K562 (cell line): ENCODE results near the gene INPPL1. TPM values are rescaled to one million over a fixed set of nuclear protein-coding genes. Genes with fewer than 3 reads are reported as not detected.

Experiments used
- ARID2 ChIP-seq: fragments of 450-650 bp; IDR thresholded peaks from 2 replicates; pipeline ENCODE4 v1.6.1; 2017; ENCODE audit warnings: antibody characterized with exemption, mild to moderate bottlenecking
- BCL6 ChIP-seq: fragments of 250-450 bp; sonication (Bioruptor Pico); IDR thresholded peaks from 2 replicates; pipeline ENCODE4 v1.4.0; 2020
- ETV5 ChIP-seq: sonication (generic); formaldehyde crosslinking; IDR thresholded peaks from 2 replicates; pipeline ENCODE4 v1.4.0; 2020; ENCODE audit warnings: low read depth, mild to moderate bottlenecking, missing genetic modification reagents
- EZH2 ChIP-seq: IDR thresholded peaks from 2 replicates; pipeline ENCODE4 v1.6.1; 2012; ENCODE audit warnings: low read depth, mild to moderate bottlenecking, inconsistent platforms, low read length, borderline replicate concordance
- FOSL1 ChIP-seq: fragments of 200-800 bp; sonication (Bioruptor generic); conservative IDR thresholded peaks from 2 replicates; pipeline ENCODE4 v1.6.1; 2016; ENCODE audit warnings: missing genetic modification characterization, missing compliant biosample characterization
- HDAC2 ChIP-seq: fragments of 450-650 bp; IDR thresholded peaks from 2 replicates; pipeline ENCODE4 v1.6.1; 2016; ENCODE audit warnings: mild to moderate bottlenecking
- HNRNPH1 ChIP-seq: fragments of 200-400 bp; formaldehyde crosslinking; optimal IDR thresholded peaks from 2 replicates; pipeline ENCODE3; 2017; ENCODE audit warnings: low read depth, mild to moderate bottlenecking, low read length, moderate library complexity
- JUND ChIP-seq, 2 experiments: IDR thresholded peaks; 2 replicates in 1 of 2; 3 replicates in 1 of 2; pipeline ENCODE4 v1.6.1; 2011; ENCODE audit warnings: borderline replicate concordance in 2 of 2, low read depth in 2 of 2, low read length in 2 of 2, improper control_type of control experiment in 1 of 2, missing biosample characterization in 1 of 2, missing genetic modification characterization in 1 of 2, missing genetic modification reagents in 1 of 2
- POLR2AphosphoS5 ChIP-seq: IDR thresholded peaks from 2 replicates; pipeline ENCODE4 v1.6.1; 2011; ENCODE audit warnings: mild to moderate bottlenecking, low read depth, low read length, moderate library complexity; ENCODE audit not compliant: control insufficient read depth, insufficient read depth
- TCF3 ChIP-seq: sonication (generic); formaldehyde crosslinking; IDR thresholded peaks from 2 replicates; pipeline ENCODE4 v1.4.0; 2020; ENCODE audit warnings: mild to moderate bottlenecking, missing genetic modification reagents
- TCF7 ChIP-seq: sonication (generic); IDR thresholded peaks from 2 replicates; pipeline ENCODE4 v1.6.1; 2016; ENCODE audit warnings: antibody characterized with exemption, borderline replicate concordance
- THAP12 ChIP-seq: fragments of 250-450 bp; sonication (Bioruptor Pico); IDR thresholded peaks from 2 replicates; pipeline ENCODE4 v1.9.0; 2021; ENCODE audit warnings: mild to moderate bottlenecking, inconsistent platforms
- ZBTB17 ChIP-seq: fragments of 450-650 bp; formaldehyde crosslinking; IDR thresholded peaks from 2 replicates; pipeline ENCODE4 v1.4.0; 2020; ENCODE audit warnings: mild to moderate bottlenecking
- ZFX ChIP-seq: sonication (generic); formaldehyde crosslinking; IDR thresholded peaks from 2 replicates; pipeline ENCODE4 v1.8.0; 2022; ENCODE audit warnings: mild to moderate bottlenecking, missing genetic modification reagents, moderate library complexity
- ZNF76 ChIP-seq: fragments of 250-450 bp; sonication (Bioruptor Pico); IDR thresholded peaks from 2 replicates; pipeline ENCODE4 v1.4.0; 2020; ENCODE audit warnings: mild to moderate bottlenecking, moderate library complexity, borderline replicate concordance
- ZNF780A ChIP-seq: fragments of 250-450 bp; sonication (Bioruptor Pico); IDR thresholded peaks from 2 replicates; pipeline ENCODE4 v1.5.0; 2021; ENCODE audit warnings: mild to moderate bottlenecking
- polyA plus RNA-seq, 8 experiments: library from polyadenylated mRNA; depleted of rRNA in 4 of 8; stranded (reverse) in 5 of 8; unstranded in 3 of 8; fragments of >200 nt; fragmentation: Nextera tagmentation in 2 of 8; fragmentation: Illumina TruSeq in 1 of 8; extraction: Ambion mirVana in 2 of 8; extraction: Trizol in 1 of 8; gene quantifications; 2 replicates each; pipeline versions ENCODE4 v1.2.1 to v1.2.3, GENCODE V29; 2011 to 2014; ENCODE audit warnings: inconsistent platforms in 1 of 8, missing spikeins in 1 of 8
- total RNA-seq, 7 experiments: library from RNA; depleted of rRNA in 6 of 7; stranded (reverse); fragments of >200 nt in 6 of 7; fragmentation: Illumina TruSeq in 2 of 7; extraction: Trizol in 2 of 7; gene quantifications; 2 replicates each; pipeline versions ENCODE4 v1.2.1 to v1.2.3, GENCODE V29; 2011 to 2021; ENCODE audit warnings: low replicate concordance in 1 of 7
- TF ChIP-seq, protein P1 (sequence below): fragments of 450-650 bp; IDR thresholded peaks from 2 replicates; pipeline ENCODE4 v1.6.1; 2016; ENCODE audit warnings: low read depth, mild to moderate bottlenecking, moderate library complexity
- TF ChIP-seq, protein P2 (sequence below), 2 experiments: fragments of 450-650 bp; IDR thresholded peaks; 2 replicates each; pipeline ENCODE4 v1.6.1; 2018; ENCODE audit warnings: mild to moderate bottlenecking in 2 of 2, low read depth in 1 of 2; ENCODE audit not compliant: partially characterized antibody in 2 of 2
- TF ChIP-seq, protein P3 (sequence below), 3 experiments: IDR thresholded peaks in 2 of 3; conservative IDR thresholded peaks in 1 of 3; 2 replicates each; pipeline ENCODE4 v1.5.1; 2011 to 2012; ENCODE audit warnings: low read length in 3 of 3, mild to moderate bottlenecking in 3 of 3, control low read depth in 2 of 3, improper control_type of control experiment in 1 of 3, inconsistent platforms in 1 of 3, low read depth in 1 of 3, mixed read lengths in 1 of 3, moderate library complexity in 1 of 3; ENCODE audit not compliant: insufficient read depth in 2 of 3

Gene INPPL1
- total and polyA plus RNA-seq, 9 of the 15 experiments (the other 6 are each of a cell fraction or from before 2014, with no cell fraction given), result 0.55 to 137 (median 61.6) TPM

DNA sequence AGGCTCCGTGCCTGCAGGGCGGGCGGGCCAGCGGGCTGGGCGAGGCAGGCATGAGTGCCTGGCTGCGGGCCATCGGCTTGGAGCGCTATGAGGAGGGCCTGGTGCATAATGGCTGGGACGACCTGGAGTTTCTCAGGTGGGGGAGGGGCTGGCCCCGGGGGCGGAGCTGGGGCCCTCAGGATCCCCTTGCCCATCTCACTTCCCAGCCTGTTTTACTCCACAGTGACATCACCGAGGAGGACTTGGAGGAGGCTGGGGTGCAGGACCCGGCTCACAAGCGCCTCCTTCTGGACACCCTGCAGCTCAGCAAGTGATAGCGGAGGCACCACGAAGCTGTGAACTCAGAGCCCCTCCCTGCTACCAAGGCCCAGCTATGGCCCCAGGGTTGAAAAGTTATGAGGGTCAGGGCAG, 13.5 kb downstream of the INPPL1 start (continued):
- TF ChIP-seq, protein P1, sequence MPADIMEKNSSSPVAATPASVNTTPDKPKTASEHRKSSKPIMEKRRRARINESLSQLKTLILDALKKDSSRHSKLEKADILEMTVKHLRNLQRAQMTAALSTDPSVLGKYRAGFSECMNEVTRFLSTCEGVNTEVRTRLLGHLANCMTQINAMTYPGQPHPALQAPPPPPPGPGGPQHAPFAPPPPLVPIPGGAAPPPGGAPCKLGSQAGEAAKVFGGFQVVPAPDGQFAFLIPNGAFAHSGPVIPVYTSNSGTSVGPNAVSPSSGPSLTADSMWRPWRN, result no peak
- TF ChIP-seq THAP12 (CRISPR knock-in tag) (no peak), BCL6 (CRISPR knock-in tag) (no peak), ZNF780A (CRISPR knock-in tag) (no peak), ZNF76 (CRISPR knock-in tag) (no peak), FOSL1 (no peak), ZFX (CRISPR knock-in tag) (no peak), HDAC2 (no peak), ZBTB17 (CRISPR knock-in tag) (no peak), JUND (IDR thresholded peaks at IDR 0.05; ENCODE audit: borderline replicate concordance, low read depth, low read length) (peak; percentile 69), JUND (tag; IDR thresholded peaks at IDR 0.05; ENCODE audit: borderline replicate concordance, low read depth, low read length) (peak; percentile 23; the same call in 1 of the 3 replicates), TCF3 (CRISPR knock-in tag) (no peak), ETV5 (CRISPR knock-in tag) (no peak), ARID2 (no peak), HNRNPH1 (no peak), POLR2AphosphoS5 (no peak), TCF7 (no peak), EZH2 (no peak)
- TF ChIP-seq, protein P2, sequence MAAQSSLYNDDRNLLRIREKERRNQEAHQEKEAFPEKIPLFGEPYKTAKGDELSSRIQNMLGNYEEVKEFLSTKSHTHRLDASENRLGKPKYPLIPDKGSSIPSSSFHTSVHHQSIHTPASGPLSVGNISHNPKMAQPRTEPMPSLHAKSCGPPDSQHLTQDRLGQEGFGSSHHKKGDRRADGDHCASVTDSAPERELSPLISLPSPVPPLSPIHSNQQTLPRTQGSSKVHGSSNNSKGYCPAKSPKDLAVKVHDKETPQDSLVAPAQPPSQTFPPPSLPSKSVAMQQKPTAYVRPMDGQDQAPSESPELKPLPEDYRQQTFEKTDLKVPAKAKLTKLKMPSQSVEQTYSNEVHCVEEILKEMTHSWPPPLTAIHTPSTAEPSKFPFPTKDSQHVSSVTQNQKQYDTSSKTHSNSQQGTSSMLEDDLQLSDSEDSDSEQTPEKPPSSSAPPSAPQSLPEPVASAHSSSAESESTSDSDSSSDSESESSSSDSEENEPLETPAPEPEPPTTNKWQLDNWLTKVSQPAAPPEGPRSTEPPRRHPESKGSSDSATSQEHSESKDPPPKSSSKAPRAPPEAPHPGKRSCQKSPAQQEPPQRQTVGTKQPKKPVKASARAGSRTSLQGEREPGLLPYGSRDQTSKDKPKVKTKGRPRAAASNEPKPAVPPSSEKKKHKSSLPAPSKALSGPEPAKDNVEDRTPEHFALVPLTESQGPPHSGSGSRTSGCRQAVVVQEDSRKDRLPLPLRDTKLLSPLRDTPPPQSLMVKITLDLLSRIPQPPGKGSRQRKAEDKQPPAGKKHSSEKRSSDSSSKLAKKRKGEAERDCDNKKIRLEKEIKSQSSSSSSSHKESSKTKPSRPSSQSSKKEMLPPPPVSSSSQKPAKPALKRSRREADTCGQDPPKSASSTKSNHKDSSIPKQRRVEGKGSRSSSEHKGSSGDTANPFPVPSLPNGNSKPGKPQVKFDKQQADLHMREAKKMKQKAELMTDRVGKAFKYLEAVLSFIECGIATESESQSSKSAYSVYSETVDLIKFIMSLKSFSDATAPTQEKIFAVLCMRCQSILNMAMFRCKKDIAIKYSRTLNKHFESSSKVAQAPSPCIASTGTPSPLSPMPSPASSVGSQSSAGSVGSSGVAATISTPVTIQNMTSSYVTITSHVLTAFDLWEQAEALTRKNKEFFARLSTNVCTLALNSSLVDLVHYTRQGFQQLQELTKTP (IDR thresholded peaks at IDR 0.05; ENCODE audit: low read depth in 1 of 2, partially characterized antibody in 2 of 2), result peak in 1 of 2 experiments; percentile 26
- TF ChIP-seq, protein P3, sequence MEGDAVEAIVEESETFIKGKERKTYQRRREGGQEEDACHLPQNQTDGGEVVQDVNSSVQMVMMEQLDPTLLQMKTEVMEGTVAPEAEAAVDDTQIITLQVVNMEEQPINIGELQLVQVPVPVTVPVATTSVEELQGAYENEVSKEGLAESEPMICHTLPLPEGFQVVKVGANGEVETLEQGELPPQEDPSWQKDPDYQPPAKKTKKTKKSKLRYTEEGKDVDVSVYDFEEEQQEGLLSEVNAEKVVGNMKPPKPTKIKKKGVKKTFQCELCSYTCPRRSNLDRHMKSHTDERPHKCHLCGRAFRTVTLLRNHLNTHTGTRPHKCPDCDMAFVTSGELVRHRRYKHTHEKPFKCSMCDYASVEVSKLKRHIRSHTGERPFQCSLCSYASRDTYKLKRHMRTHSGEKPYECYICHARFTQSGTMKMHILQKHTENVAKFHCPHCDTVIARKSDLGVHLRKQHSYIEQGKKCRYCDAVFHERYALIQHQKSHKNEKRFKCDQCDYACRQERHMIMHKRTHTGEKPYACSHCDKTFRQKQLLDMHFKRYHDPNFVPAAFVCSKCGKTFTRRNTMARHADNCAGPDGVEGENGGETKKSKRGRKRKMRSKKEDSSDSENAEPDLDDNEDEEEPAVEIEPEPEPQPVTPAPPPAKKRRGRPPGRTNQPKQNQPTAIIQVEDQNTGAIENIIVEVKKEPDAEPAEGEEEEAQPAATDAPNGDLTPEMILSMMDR (IDR thresholded peaks at IDR 0.05 in 2 of 3, conservative IDR thresholded peaks at IDR 0.05 in 1 of 3; ENCODE audit: insufficient read depth in 2 of 3, low read depth in 1 of 3, low read length in 3 of 3), result peak; percentile 82 to 85 (median 83)
